Measurements from ENCODE around the gene CCDC91. TPM values are rescaled to one million over a fixed set of nuclear protein-coding genes. Genes with fewer than 3 reads are reported as not detected.

CCDC91 gene
- total and polyA plus RNA-seq, 4 donors: 13.4 to 41.3 (median 23.3) TPM

DNA sequence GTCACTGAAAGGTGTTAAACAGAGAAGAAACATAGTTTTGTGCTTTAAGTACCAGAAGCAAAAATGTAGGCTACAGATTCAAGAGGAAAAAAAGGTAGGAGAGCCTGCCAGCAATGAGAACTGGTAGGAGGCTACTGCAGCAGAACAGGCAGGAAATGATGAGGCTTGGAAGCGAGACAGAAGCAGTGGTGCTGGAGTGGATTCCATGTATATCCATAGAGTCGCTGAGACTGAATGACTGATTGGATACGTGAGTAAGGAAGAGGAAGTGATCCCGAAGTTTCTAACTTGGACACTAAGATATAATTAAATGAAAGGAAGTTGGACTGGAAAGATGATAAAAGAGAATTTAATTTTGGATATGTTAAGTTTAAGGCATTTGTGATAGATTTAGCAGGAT is 45.0 kb upstream of the CCDC91 start:
- Histone ChIP-seq H3K9me3 (ENCODE audit: control insufficient read depth in 4 of 4, insufficient read depth in 3 of 4, low read length in 3 of 4) (no peaks in the 10 kb centered on the region), H3K9ac (ENCODE audit: insufficient read depth in 1 of 2, low read length in 2 of 2) (no peak overlapping the region), H3K4me1 (ENCODE audit: control insufficient read depth in 5 of 5, insufficient read depth in 5 of 5, low read length in 5 of 5) (no peaks in the 10 kb centered on the region), H3K4me3 (no peak overlapping the region), H3K27me3 (ENCODE audit: control insufficient read depth in 3 of 3, insufficient read depth in 3 of 3, low read length in 2 of 3) (no peaks in the 10 kb centered on the region), H3K36me3 (ENCODE audit: control insufficient read depth in 4 of 4, insufficient read depth in 4 of 4, low read length in 4 of 4) (no peaks in the 10 kb centered on the region), H3K27ac (ENCODE audit: low read depth in 1 of 2, low read length in 1 of 2) (no peak overlapping the region)
- ATAC-seq (ENCODE audit: insufficient read depth, low FRiP score): no peak
- no peak for DNase-seq
- TF ChIP-seq CTCF (IDR thresholded peaks at IDR 0.05; ENCODE audit: control extremely low read depth, extremely low read depth): no peak
- 74 to 78% methylated on average over 4 of the region's 4 CpGs for WGBS, 2 donors

DNA sequence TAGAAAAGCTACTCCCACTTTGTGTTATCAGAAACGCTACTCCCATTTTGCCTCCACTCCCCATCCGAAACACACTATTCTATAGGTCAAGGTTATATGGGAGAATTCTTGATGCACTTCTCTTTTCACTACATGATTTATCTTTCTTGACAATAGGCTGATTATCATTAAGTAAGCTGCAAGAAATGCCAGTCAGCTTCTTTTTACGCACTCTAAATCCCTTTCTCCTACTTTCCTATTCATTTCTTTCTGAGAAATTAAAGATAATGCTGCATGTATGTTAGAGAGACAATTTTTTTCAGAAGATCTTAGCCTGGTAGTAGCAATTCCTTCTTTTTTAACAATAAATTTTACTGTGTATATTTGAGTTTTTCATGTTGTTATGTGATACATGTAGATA is 41.0 kb upstream of the CCDC91 start:
- no peak overlapping the region for H3K9ac ChIP-seq (ENCODE audit: insufficient read depth in 1 of 2, low read length in 2 of 2)
- ATAC-seq (ENCODE audit: insufficient read depth, low FRiP score) (no peak), DNase-seq (no peak)
- peaks cover 0 to 2% (median 0%) of the 10 kb centered on the region in 4 donors for H3K9me3 ChIP-seq (ENCODE audit: control insufficient read depth in 4 of 4, insufficient read depth in 3 of 4, low read length in 3 of 4)
- H3K4me1 ChIP-seq (ENCODE audit: control insufficient read depth in 5 of 5, insufficient read depth in 5 of 5, low read length in 5 of 5): no peaks in the 10 kb centered on the region
- no peaks in the 10 kb centered on the region for H3K27me3 ChIP-seq (ENCODE audit: control insufficient read depth in 3 of 3, insufficient read depth in 3 of 3, low read length in 2 of 3)
- no peaks in the 10 kb centered on the region for H3K36me3 ChIP-seq (ENCODE audit: control insufficient read depth in 4 of 4, insufficient read depth in 4 of 4, low read length in 4 of 4)
- no peak for TF ChIP-seq CTCF (IDR thresholded peaks at IDR 0.05; ENCODE audit: control extremely low read depth, extremely low read depth)
- 77 to 92% methylated on average over 3 of the region's 3 CpGs for WGBS, 2 donors
- no peak overlapping the region for H3K4me3 ChIP-seq
- H3K27ac ChIP-seq (ENCODE audit: low read depth in 1 of 2, low read length in 1 of 2): no peak overlapping the region

DNA sequence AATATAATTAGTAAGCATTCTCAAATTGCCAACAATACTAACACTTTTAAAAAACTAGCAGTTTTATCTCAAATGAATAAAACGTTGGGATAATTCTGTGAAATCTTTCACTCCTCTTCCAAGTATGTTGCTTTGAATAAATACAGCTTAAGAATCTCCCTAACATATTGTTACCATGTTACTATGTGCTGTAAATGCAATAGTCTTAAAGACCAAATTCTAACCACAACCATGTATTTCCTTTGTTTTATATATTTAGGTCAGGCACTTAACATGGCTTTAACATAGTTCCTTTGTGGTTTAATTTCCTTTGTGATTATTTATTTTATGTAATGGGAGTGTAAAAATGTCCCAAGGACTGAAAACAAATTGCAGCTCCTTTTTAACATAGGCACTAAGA is 33.9 kb upstream of the CCDC91 start:
- TF ChIP-seq CTCF (IDR thresholded peaks at IDR 0.05; ENCODE audit: control extremely low read depth, extremely low read depth): no peak
- 68 to 78% methylated on average over 1 of the region's 1 CpG for WGBS, 2 donors
- Histone ChIP-seq H3K9me3 (ENCODE audit: control insufficient read depth in 4 of 4, insufficient read depth in 3 of 4, low read length in 3 of 4) (peaks cover 0 to 2% (median 0%) of the 10 kb centered on the region in 4 donors), H3K36me3 (ENCODE audit: control insufficient read depth in 4 of 4, insufficient read depth in 4 of 4, low read length in 4 of 4) (peaks cover 0 to 2% (median 0%) of the 10 kb centered on the region in 4 donors), H3K27me3 (ENCODE audit: control insufficient read depth in 3 of 3, insufficient read depth in 3 of 3, low read length in 2 of 3) (no peaks in the 10 kb centered on the region), H3K27ac (ENCODE audit: low read depth in 1 of 2, low read length in 1 of 2) (no peak overlapping the region), H3K4me1 (ENCODE audit: control insufficient read depth in 5 of 5, insufficient read depth in 5 of 5, low read length in 5 of 5) (peaks cover 0 to 6% (median 0%) of the 10 kb centered on the region in 5 donors), H3K4me3 (no peak overlapping the region), H3K9ac (ENCODE audit: insufficient read depth in 1 of 2, low read length in 2 of 2) (no peak overlapping the region)
- ATAC-seq (ENCODE audit: insufficient read depth, low FRiP score) (no peak), DNase-seq (peak in 2 of 3 donors; percentile 8 to 9)

GRCh38 chr12:28156804-28157203 is 33.5 kb upstream of the CCDC91 start:
- Histone ChIP-seq H3K27ac (ENCODE audit: low read depth in 1 of 2, low read length in 1 of 2) (no peak overlapping the region), H3K4me1 (ENCODE audit: control insufficient read depth in 5 of 5, insufficient read depth in 5 of 5, low read length in 5 of 5) (peaks cover 0 to 6% (median 0%) of the 10 kb centered on the region in 5 donors), H3K9me3 (ENCODE audit: control insufficient read depth in 4 of 4, insufficient read depth in 3 of 4, low read length in 3 of 4) (peaks cover 0 to 2% (median 0%) of the 10 kb centered on the region in 4 donors), H3K9ac (ENCODE audit: insufficient read depth in 1 of 2, low read length in 2 of 2) (no peak overlapping the region), H3K27me3 (ENCODE audit: control insufficient read depth in 3 of 3, insufficient read depth in 3 of 3, low read length in 2 of 3) (no peaks in the 10 kb centered on the region), H3K36me3 (ENCODE audit: control insufficient read depth in 4 of 4, insufficient read depth in 4 of 4, low read length in 4 of 4) (peaks cover 0 to 2% (median 0%) of the 10 kb centered on the region in 4 donors), H3K4me3 (no peak overlapping the region)
- DNase-seq: peak in 1 of 3 donors; percentile 5
- ATAC-seq (ENCODE audit: insufficient read depth, low FRiP score): no peak
- TF ChIP-seq CTCF (IDR thresholded peaks at IDR 0.05; ENCODE audit: control extremely low read depth, extremely low read depth): no peak
- 66 to 83% methylated on average over 7 of the region's 7 CpGs for WGBS, 2 donors
